ENCODE measurements around the gene EXD2. TPM values are rescaled to one million over a fixed set of nuclear protein-coding genes. Genes with fewer than 3 reads are reported as not detected.
"Not testable (repeated sequence)": the region's sequence is repeated elsewhere in the genome, so short reads cannot be mapped to it uniquely, and the experiment has no call there.

The EXD2 gene
- total RNA-seq, 1 donor from 2014 or later, result 14.0 TPM

DNA sequence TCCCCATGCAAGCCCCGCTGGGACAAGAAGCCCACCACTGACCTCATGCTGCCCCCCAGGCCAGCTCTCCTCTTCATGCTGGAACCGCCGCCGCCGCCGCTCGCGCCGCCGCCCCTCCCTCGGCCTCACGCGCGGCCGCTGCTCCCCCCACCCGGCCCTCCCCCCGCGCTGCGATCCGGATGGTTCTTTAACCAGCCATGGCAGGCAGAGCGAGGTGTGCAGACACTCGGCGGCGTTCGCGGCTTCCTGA, 38.5 kb upstream of the EXD2 start, which contains the start of gene DCAF5:
Gene DCAF5 (minus strand): TSS at position 218 of the 250 bp plus-strand sequence. CDS start 141 bp downstream, at position 77.
- TF ChIP-seq, protein P1, sequence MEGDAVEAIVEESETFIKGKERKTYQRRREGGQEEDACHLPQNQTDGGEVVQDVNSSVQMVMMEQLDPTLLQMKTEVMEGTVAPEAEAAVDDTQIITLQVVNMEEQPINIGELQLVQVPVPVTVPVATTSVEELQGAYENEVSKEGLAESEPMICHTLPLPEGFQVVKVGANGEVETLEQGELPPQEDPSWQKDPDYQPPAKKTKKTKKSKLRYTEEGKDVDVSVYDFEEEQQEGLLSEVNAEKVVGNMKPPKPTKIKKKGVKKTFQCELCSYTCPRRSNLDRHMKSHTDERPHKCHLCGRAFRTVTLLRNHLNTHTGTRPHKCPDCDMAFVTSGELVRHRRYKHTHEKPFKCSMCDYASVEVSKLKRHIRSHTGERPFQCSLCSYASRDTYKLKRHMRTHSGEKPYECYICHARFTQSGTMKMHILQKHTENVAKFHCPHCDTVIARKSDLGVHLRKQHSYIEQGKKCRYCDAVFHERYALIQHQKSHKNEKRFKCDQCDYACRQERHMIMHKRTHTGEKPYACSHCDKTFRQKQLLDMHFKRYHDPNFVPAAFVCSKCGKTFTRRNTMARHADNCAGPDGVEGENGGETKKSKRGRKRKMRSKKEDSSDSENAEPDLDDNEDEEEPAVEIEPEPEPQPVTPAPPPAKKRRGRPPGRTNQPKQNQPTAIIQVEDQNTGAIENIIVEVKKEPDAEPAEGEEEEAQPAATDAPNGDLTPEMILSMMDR (conservative IDR thresholded peaks at IDR 0.05; ENCODE audit: low read depth, low read length), result no peak
- H3K4me3 ChIP-seq (ENCODE audit: low read depth, low read length), result peak within 1 kb of the TSS; percentile 93
- no peak for DNase-seq (ENCODE audit: low read depth)

DNA sequence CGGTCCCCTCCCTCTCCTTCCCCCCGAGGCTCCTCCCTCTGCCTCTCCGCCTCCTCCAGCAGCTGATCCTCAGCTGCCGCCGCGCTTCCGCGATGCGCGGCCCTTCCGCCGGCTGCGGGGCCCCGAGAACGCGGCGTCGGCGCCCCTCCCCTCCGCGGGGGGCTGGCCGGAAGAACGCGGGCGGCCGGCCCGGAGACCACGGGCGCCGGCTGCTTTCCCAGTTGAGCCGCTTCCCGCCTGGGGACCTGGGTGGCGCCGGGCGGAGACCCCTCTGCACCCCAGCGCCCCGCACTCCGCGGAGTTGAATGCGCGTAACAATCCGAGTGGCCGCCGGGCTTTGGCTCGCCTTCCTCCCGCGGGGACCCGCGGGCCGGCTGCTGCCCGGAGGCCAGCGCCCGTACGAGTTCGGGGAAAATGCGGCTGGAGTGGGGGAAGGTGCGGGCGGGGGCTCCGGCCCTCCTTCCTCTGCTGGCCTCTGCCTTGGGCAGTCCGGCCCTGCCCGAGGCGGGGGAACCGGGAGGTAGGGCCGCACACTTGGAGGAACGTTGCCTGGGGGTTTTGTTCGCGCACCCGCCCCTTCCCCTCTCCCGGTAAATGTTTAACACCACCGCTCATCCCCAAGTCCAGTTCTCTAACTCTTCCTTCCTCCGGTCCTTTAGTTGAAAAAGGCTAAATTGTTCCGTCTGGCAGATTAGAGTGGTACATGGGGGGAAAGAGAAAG, 38.0 kb upstream of the EXD2 start:
- peak overlapping the region; percentile 93 for H3K4me3 ChIP-seq (ENCODE audit: low read depth, low read length)
- DNase-seq (ENCODE audit: low read depth), result peak; percentile 50
- TF ChIP-seq, protein P1 (conservative IDR thresholded peaks at IDR 0.05; ENCODE audit: low read depth, low read length), result no peak

DNA sequence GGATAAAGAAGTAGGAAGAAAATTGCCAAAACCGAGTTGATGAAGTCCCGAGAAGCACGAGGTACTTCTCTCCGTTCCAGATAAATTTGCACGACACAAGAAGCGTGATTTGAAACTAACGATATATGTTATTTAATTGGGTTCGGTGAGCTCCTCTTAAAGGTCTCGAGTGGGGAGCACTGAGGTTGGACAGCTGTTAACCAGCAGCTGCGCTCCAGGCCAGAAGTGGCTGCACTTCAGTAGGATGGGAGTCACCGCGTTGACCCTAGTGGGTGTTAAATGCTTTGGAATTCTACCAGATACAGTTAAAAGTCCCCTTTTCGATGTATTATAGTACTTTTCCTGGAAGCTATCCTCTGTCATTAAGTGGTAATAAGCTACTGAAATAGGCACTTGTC, 37.4 kb upstream of the EXD2 start:
- H3K4me3 ChIP-seq (ENCODE audit: low read depth, low read length), result peak overlapping the region; percentile 93
- no peak for DNase-seq (ENCODE audit: low read depth)
- TF ChIP-seq, protein P1 (conservative IDR thresholded peaks at IDR 0.05; ENCODE audit: low read depth, low read length), result no peak

DNA sequence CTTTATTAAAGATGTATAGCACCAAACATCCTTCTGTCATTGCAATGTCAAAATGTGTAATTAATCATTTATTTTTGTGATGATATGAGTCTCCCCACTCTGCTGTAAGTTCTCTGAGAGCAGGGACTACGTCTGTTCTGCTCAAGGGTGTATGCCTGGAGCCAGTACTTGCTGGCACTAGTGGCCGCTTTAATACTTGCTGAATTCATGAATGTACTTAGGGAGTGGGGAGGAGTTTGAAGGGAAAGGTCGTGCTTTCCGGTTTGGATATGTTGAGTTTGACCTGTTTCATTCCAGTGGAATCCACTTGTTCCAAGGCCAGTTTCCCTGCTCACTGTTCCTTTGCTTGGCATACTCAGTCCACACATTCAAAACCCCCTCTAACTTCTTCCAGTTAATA, 36.5 kb upstream of the EXD2 start:
- DNase-seq (ENCODE audit: low read depth), result no peak
- H3K4me3 ChIP-seq (ENCODE audit: low read depth, low read length), result peak overlapping the region; percentile 14
- TF ChIP-seq, protein P1 (conservative IDR thresholded peaks at IDR 0.05; ENCODE audit: low read depth, low read length), result peak; percentile 25

DNA sequence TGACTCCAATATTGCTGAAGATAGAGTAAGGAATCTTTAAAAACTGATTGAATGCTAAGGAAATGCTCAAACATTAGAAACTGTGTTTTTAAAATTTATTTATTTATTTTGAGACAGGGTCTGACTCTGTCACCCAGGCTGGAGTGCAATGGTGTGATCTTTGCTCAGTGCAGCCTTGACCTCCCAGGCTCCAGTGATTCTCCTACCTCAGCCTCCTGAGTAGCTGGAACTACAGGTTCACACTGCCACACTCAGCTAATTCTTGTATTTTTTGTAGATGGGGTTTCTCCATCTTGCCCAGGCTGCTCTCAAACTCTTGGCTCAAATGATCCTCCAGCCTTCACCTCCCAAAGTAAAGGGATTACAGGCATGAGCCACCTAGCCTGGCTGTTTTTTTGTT, 35.1 kb upstream of the EXD2 start:
- no peak overlapping the region for H3K4me3 ChIP-seq (ENCODE audit: low read depth, low read length)
- no peak for DNase-seq (ENCODE audit: low read depth)
- TF ChIP-seq, protein P1 (conservative IDR thresholded peaks at IDR 0.05; ENCODE audit: low read depth, low read length), result no peak

DNA sequence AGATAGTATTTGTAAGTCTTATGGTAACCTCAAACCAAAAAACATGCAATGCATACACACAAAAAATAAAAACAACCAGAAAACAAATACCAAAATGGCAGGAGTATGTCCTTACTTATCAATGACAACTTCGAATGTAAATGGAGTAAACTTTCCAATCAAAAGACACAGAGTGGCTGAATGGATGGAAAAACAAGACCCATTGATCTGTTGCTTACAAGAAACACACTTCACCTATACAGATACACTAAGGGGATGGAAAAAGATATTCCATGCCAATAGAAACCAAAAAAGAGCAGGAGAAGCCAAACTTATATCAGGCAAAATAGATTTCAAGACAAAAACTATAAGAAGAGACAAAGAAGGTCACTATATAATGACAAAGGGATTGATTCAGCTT, 29.7 kb upstream of the EXD2 start:
- TF ChIP-seq, protein P1 (conservative IDR thresholded peaks at IDR 0.05; ENCODE audit: low read depth, low read length), result no peak
- no peak overlapping the region for H3K4me3 ChIP-seq (ENCODE audit: low read depth, low read length)
- DNase-seq (ENCODE audit: low read depth), result no peak

DNA sequence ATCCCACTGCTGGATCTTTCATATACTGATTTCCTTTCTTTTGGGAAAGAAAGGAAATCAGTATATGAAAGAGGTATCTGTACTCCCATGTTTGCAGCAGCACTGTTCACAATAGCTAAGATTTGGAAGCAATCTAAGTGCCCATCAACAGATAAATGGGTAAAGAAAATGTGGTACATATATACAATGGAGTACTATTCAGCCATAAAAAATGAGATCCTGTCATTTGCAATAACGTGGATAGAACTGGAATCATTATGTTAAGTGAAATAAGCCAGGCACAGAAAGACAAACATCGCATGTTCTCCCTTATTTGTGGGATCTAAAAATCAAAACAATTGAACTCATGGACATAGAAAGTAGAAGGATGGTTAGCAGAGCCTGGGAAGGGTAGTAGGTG, 25.5 kb upstream of the EXD2 start:
- H3K4me3 ChIP-seq (ENCODE audit: low read depth, low read length); DNase-seq (ENCODE audit: low read depth): not testable (repeated sequence)
